Stomach (tissue), 9 donors: Measurements from ENCODE around the gene ANO7. TPM values are rescaled to one million over a fixed set of nuclear protein-coding genes. Genes with fewer than 3 reads are reported as not detected.

Source experiments
- DNase-seq, 2 donors: peaks; one replicate each; pipeline versions ENCODE4 v3.0.0 to v3.0.0-alpha.2; 2013 to 2019
- H3K27ac ChIP-seq, 5 donors: fragments of 200-600 bp in 4 of 5; sonication (generic) in 4 of 5; one replicate each; pipeline ENCODE4 v1.5.1; 2013 to 2019; ENCODE audit warnings: mild to moderate bottlenecking in 1 of 5, moderate library complexity in 1 of 5
- H3K27me3 ChIP-seq, 3 donors: fragments of 200-600 bp; sonication (generic); one replicate each; pipeline ENCODE4 v1.5.1; 2017 to 2019; ENCODE audit warnings: mixed run types in 1 of 3
- H3K36me3 ChIP-seq, 4 donors: fragments of 200-600 bp; sonication (generic); 1 replicate in 3 of 4; 2 replicates in 1 of 4; pipeline ENCODE4 v1.5.1; 2016 to 2019
- H3K4me1 ChIP-seq, 4 donors: fragments of 200-600 bp; sonication (generic); one replicate each; pipeline ENCODE4 v1.5.1; 2016 to 2019
- H3K4me3 ChIP-seq, 4 donors: fragments of 200-600 bp; sonication (generic) in 3 of 4; one replicate each; pipeline ENCODE4 v1.5.1; 2016 to 2019; ENCODE audit warnings: mild to moderate bottlenecking in 1 of 4
- H3K9me3 ChIP-seq, 4 donors: fragments of 200-600 bp; sonication (generic); one replicate each; pipeline ENCODE4 v1.5.1; 2016 to 2019
- CTCF ChIP-seq, 7 experiments: fragments of 450-650 bp in 4 of 7; fragments of 200-600 bp in 3 of 7; sonication (generic) in 3 of 7; IDR thresholded peaks; one replicate each; pipeline ENCODE4 v1.5.1; 2016 to 2019; ENCODE audit warnings: antibody characterized with exemption in 7 of 7, control low read depth in 2 of 7, mild to moderate bottlenecking in 1 of 7
- EP300 ChIP-seq: sonication (generic); formaldehyde crosslinking; IDR thresholded peaks from one replicate; pipeline ENCODE4 v1.6.1; 2017; ENCODE audit warnings: antibody characterized with exemption
- POLR2A ChIP-seq, 4 donors: fragments of 450-650 bp; IDR thresholded peaks; one replicate each; pipeline ENCODE4 v1.6.1; 2016; ENCODE audit warnings: antibody characterized with exemption in 4 of 4, control low read depth in 2 of 4, mild to moderate bottlenecking in 1 of 4, moderate library complexity in 1 of 4
- POLR2AphosphoS5 ChIP-seq, 3 donors: sonication (generic); formaldehyde crosslinking; IDR thresholded peaks; one replicate each; pipeline ENCODE4 v1.6.1; 2016; ENCODE audit warnings: antibody characterized with exemption in 3 of 3
- WGBS, 5 donors: extraction: QIAGEN DNeasy Blood & Tissue Kit in 3 of 5; methylation state at CpG; one replicate each; pipeline versions ENCODE4 v1.1.5 to v1.1.7; 2013 to 2018; 5-methylcytosine and 5-hydroxymethylcytosine counted together
- intact Hi-C: fragments of 100-400 bp; cut with DNase I; formaldehyde crosslinking; loops from one replicate; pipeline ENCODE4 v1.15.1; 2023; ENCODE audit warnings: low total_unique reads
- polyA plus RNA-seq, 3 donors: library from polyadenylated mRNA; stranded (reverse); fragments of 200-250 nt; gene quantifications; one replicate each; pipeline ENCODE4 v1.2.3, GENCODE V29; 2013
- total RNA-seq, 5 donors: library from RNA; depleted of rRNA; stranded (reverse); fragments of >200 nt; gene quantifications; one replicate each; pipeline versions ENCODE4 v1.1.0 to v1.2.3, GENCODE V29; 2014 to 2016
- donor health status: healthy with polysubstance abuse.
- donor health status: Bipolar disorder and iron deficiency.
- donor health status: healthy.

The ANO7 gene
- total and polyA plus RNA-seq, 8 donors: 0.48 to 138 (median 5.6) TPM

- no peak overlapping the region for H3K4me3 ChIP-seq
- intact Hi-C loops: no loop called here
- TF ChIP-seq EP300 (no peak), POLR2AphosphoS5 (IDR thresholded peaks at IDR 0.05) (no peak), POLR2A (IDR thresholded peaks at IDR 0.05) (no peak), CTCF (IDR thresholded peaks at IDR 0.05) (no peak)
- no peak for DNase-seq
- WGBS, 5 donors: 76 to 86% (median 79%) methylated on average over 3 of the region's 3 CpGs
- H3K4me1 ChIP-seq: peaks cover 0 to 9% (median 3%) of the 10 kb centered on the region in 4 donors
- H3K9me3 ChIP-seq: no peaks in the 10 kb centered on the region
- H3K27ac ChIP-seq: no peak overlapping the region
- H3K27me3 ChIP-seq: no peaks in the 10 kb centered on the region
- peaks cover 70 to 100% (median 100%) of the 10 kb centered on the region in 4 donors for H3K36me3 ChIP-seq
Observed at GRCh38 chr2:241260911-241261310, 72.4 kb downstream of the ANO7 start.

- Histone ChIP-seq H3K27ac (no peak overlapping the region), H3K27me3 (no peaks in the 10 kb centered on the region), H3K9me3 (no peaks in the 10 kb centered on the region), H3K4me3 (no peak overlapping the region), H3K36me3 (peaks cover 69 to 100% (median 100%) of the 10 kb centered on the region in 4 donors), H3K4me1 (peaks cover 0 to 14% (median 3%) of the 10 kb centered on the region in 4 donors)
- intact Hi-C loops: no loop called here
- TF ChIP-seq EP300 (no peak), POLR2AphosphoS5 (IDR thresholded peaks at IDR 0.05) (no peak), POLR2A (IDR thresholded peaks at IDR 0.05) (no peak), CTCF (IDR thresholded peaks at IDR 0.05) (no peak)
- no peak for DNase-seq
- 71 to 93% (median 81%) methylated on average over 4 of the region's 4 CpGs for WGBS, 5 donors
Observed at GRCh38 chr2:241261628-241262027, 73.2 kb downstream of the ANO7 start.

GRCh38 chr2:241263061-241263460 is 74.6 kb downstream of the ANO7 start:
- WGBS, 5 donors: 84 to 91% (median 89%) methylated on average over 7 of the region's 7 CpGs
- Histone ChIP-seq H3K4me1 (peaks cover 0 to 26% (median 5%) of the 10 kb centered on the region in 4 donors), H3K4me3 (no peak overlapping the region), H3K9me3 (no peaks in the 10 kb centered on the region), H3K36me3 (peaks cover 71 to 100% (median 100%) of the 10 kb centered on the region in 4 donors), H3K27me3 (no peaks in the 10 kb centered on the region), H3K27ac (no peak overlapping the region)
- no peak for DNase-seq
- intact Hi-C loops: no loop called here
- TF ChIP-seq CTCF (IDR thresholded peaks at IDR 0.05) (no peak), POLR2A (IDR thresholded peaks at IDR 0.05) (no peak), EP300 (no peak), POLR2AphosphoS5 (IDR thresholded peaks at IDR 0.05) (no peak)

GRCh38 chr2:241265506-241265905 is 77.0 kb downstream of the ANO7 start:
- no peak overlapping the region for H3K27ac ChIP-seq
- no peak overlapping the region for H3K4me3 ChIP-seq
- peaks cover 14 to 41% (median 27%) of the 10 kb centered on the region in 4 donors for H3K4me1 ChIP-seq
- no peaks in the 10 kb centered on the region for H3K9me3 ChIP-seq
- DNase-seq: no peak
- no peaks in the 10 kb centered on the region for H3K27me3 ChIP-seq
- peaks cover 61 to 86% (median 81%) of the 10 kb centered on the region in 4 donors for H3K36me3 ChIP-seq
- TF ChIP-seq CTCF (IDR thresholded peaks at IDR 0.05): no peak
- no peak for TF ChIP-seq POLR2AphosphoS5 (IDR thresholded peaks at IDR 0.05)
- no peak for TF ChIP-seq POLR2A (IDR thresholded peaks at IDR 0.05)
- no peak for TF ChIP-seq EP300
- intact Hi-C loops: no loop called here
- WGBS, 5 donors: 89 to 96% (median 93%) methylated on average over 5 of the region's 5 CpGs
